ENCODE measurements around the gene DEAF1. TPM values are rescaled to one million over a fixed set of nuclear protein-coding genes. Genes with fewer than 3 reads are reported as not detected.

The DEAF1 gene
- total and polyA plus RNA-seq, 2 of the 13 experiments (the other 11 are each of a cell fraction or from before 2014, with no cell fraction given) = 22.3 to 29.6 TPM

DNA sequence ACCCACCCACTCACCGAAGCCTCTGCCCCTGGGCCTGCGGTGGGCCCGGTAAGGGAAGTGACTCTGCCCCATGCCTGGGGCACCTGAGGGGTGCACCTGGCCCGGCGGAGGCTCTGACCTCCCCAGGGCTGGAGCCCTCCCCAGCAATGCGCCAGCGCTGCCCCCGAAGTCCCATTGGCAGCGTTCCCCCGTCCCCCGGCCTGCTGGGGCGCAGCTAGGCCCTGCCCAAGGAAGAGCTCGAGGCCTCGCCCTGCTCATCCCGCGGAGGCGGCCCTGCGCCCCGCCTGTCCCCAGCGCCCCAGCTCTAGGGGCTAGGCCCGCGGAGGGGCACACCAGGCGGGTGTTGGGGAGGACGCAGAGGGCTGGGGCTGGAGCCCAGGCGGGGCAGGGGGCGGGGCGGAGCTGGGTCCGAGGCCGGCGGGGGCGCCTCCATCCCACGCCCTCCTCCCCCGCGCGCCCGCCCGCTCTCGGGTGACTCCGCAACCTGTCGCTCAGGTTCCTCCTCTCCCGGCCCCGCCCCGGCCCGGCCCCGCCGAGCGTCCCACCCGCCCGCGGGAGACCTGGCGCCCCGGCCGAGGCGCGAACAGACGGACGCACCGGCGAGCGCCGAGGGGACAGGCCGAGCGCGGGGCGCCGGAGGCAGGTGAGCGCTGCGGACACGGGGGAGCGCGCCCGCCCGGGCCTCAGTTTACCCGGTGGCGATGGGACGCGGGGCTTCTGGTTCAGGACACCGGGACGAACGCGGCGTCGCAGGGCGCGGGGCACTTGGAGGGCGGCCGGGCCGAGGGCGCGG lies 10.8 kb upstream of the DEAF1 start, which contains the start of gene EPS8L2 (continued):
- TF ChIP-seq, protein P1, sequence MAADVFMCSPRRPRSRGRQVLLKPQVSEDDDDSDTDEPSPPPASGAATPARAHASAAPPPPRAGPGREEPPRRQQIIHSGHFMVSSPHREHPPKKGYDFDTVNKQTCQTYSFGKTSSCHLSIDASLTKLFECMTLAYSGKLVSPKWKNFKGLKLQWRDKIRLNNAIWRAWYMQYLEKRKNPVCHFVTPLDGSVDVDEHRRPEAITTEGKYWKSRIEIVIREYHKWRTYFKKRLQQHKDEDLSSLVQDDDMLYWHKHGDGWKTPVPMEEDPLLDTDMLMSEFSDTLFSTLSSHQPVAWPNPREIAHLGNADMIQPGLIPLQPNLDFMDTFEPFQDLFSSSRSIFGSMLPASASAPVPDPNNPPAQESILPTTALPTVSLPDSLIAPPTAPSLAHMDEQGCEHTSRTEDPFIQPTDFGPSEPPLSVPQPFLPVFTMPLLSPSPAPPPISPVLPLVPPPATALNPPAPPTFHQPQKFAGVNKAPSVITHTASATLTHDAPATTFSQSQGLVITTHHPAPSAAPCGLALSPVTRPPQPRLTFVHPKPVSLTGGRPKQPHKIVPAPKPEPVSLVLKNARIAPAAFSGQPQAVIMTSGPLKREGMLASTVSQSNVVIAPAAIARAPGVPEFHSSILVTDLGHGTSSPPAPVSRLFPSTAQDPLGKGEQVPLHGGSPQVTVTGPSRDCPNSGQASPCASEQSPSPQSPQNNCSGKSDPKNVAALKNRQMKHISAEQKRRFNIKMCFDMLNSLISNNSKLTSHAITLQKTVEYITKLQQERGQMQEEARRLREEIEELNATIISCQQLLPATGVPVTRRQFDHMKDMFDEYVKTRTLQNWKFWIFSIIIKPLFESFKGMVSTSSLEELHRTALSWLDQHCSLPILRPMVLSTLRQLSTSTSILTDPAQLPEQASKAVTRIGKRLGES (CRISPR knock-in tag; IDR thresholded peaks at IDR 0.05; ENCODE audit: borderline replicate concordance) = no peak
- no peak for TF ChIP-seq MIXL1 (CRISPR knock-in tag; IDR thresholded peaks at IDR 0.05)
- TF ChIP-seq, protein P2, sequence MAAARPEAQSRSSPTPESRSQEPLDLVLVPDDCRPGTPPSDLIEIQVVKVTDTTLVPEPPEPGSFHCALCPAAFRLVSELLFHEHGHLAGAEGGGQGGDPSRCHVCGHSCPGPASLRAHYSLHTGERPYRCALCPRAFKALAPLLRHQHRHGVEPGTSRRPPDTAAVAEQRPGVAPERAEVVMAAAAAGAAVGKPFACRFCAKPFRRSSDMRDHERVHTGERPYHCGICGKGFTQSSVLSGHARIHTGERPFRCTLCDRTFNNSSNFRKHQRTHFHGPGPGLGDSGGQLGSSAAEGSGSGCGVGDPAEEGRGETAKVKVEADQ (CRISPR knock-in tag; IDR thresholded peaks at IDR 0.05; ENCODE audit: borderline replicate concordance) = no peak
- TF ChIP-seq ZNF317 (CRISPR knock-in tag; IDR thresholded peaks at IDR 0.05) = no peak; the same call in 1 of the 2 replicates
- TF ChIP-seq, protein P3, sequence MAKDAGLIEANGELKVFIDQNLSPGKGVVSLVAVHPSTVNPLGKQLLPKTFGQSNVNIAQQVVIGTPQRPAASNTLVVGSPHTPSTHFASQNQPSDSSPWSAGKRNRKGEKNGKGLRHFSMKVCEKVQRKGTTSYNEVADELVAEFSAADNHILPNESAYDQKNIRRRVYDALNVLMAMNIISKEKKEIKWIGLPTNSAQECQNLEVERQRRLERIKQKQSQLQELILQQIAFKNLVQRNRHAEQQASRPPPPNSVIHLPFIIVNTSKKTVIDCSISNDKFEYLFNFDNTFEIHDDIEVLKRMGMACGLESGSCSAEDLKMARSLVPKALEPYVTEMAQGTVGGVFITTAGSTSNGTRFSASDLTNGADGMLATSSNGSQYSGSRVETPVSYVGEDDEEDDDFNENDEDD (CRISPR knock-in tag; IDR thresholded peaks at IDR 0.05; ENCODE audit: borderline replicate concordance) = 0 out of 2 replicates have a peak, but pooled peaks have one; percentile 23
- no peak for TF ChIP-seq DNMT1 (CRISPR knock-in tag; IDR thresholded peaks at IDR 0.05)
- TF ChIP-seq ZNF607 (CRISPR knock-in tag; IDR thresholded peaks at IDR 0.05; ENCODE audit: borderline replicate concordance) = 0 out of 2 replicates have a peak, but pooled peaks have one; percentile 4
- peak; percentile 12; the same call in 1 of the 2 replicates for TF ChIP-seq ZNF430 (CRISPR knock-in tag; IDR thresholded peaks at IDR 0.05)
- TF ChIP-seq, protein P4, sequence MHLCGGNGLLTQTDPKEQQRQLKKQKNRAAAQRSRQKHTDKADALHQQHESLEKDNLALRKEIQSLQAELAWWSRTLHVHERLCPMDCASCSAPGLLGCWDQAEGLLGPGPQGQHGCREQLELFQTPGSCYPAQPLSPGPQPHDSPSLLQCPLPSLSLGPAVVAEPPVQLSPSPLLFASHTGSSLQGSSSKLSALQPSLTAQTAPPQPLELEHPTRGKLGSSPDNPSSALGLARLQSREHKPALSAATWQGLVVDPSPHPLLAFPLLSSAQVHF (CRISPR knock-in tag; IDR thresholded peaks at IDR 0.05) = peak; percentile 42; the same call in 1 of the 2 replicates
- TF ChIP-seq ZBTB3 (CRISPR knock-in tag; IDR thresholded peaks at IDR 0.05; ENCODE audit: borderline replicate concordance, low read depth) = no peak
- TF ChIP-seq ZIK1 (CRISPR knock-in tag; IDR thresholded peaks at IDR 0.05; ENCODE audit: borderline replicate concordance, low read depth) = no peak
- peak; percentile 7; the same call in 1 of the 2 replicates for TF ChIP-seq ERF (CRISPR knock-in tag; IDR thresholded peaks at IDR 0.05)
- TF ChIP-seq SAFB2 (CRISPR knock-in tag; IDR thresholded peaks at IDR 0.05; ENCODE audit: borderline replicate concordance, low read depth) = no peak
- no peak for TF ChIP-seq ZFP36L2 (CRISPR knock-in tag; IDR thresholded peaks at IDR 0.05)
- 0 out of 2 replicates have a peak, but pooled peaks have one; percentile 2 for TF ChIP-seq SNAPC2 (CRISPR knock-in tag; IDR thresholded peaks at IDR 0.05)
- TF ChIP-seq RBM39 (IDR thresholded peaks at IDR 0.05; ENCODE audit: low read depth, low read length, poor library complexity, severe bottlenecking) = no peak
- no peak for TF ChIP-seq MEF2D (CRISPR knock-in tag; IDR thresholded peaks at IDR 0.05)
- TF ChIP-seq SP4 (CRISPR knock-in tag; IDR thresholded peaks at IDR 0.05) = peak; percentile 22; the same call in 1 of the 2 replicates
- TF ChIP-seq ZNF777 (CRISPR knock-in tag; IDR thresholded peaks at IDR 0.05) = peak; percentile 68
- no peak for TF ChIP-seq CENPT (CRISPR knock-in tag; IDR thresholded peaks at IDR 0.05; ENCODE audit: low read depth)
- TF ChIP-seq SMAD1 (CRISPR knock-in tag; IDR thresholded peaks at IDR 0.05; ENCODE audit: borderline replicate concordance, low read depth) = no peak
- no peak for TF ChIP-seq HCFC1 (IDR thresholded peaks at IDR 0.05; ENCODE audit: low read depth, low read length)
- TF ChIP-seq IRX3 (CRISPR knock-in tag; IDR thresholded peaks at IDR 0.05; ENCODE audit: borderline replicate concordance, low read depth) = no peak
- peak; percentile 17; the same call in 1 of the 2 replicates for TF ChIP-seq BCL6 (CRISPR knock-in tag; IDR thresholded peaks at IDR 0.05)
- TF ChIP-seq MIER2 (CRISPR knock-in tag; IDR thresholded peaks at IDR 0.05) = no peak
